GM12878 (cell line): Measurements from ENCODE around the gene SLC49A4. TPM values are rescaled to one million over a fixed set of nuclear protein-coding genes. Genes with fewer than 3 reads are reported as not detected.

ENCODE experiments used
- ATAC-seq: fragments of 200-7000 bp; cut with Tn5 transposase; 3 replicates; pipeline ENCODE4 v1.9.1; 2020; ENCODE audit warnings: mild to moderate bottlenecking, moderate library complexity
- BruUV-seq: library from RNA; stranded (reverse); fragments of 400-500 nt; replicated peaks from 2 replicates; lab custom pipeline; 2021; lab: Mats Ljungman, UMichigan
- CTCF ChIA-PET: fragments of 300-600 bp; sonication (Branson Sonifier 250); formaldehyde crosslinking; extraction: SDS; loops from one replicate; lab custom pipeline; 2021; ENCODE audit warnings: inconsistent platforms; lab: Yijun Ruan, JAX
- POLR2A ChIA-PET: fragments of 350-600 bp; formaldehyde crosslinking; extraction: SDS; loops from one replicate; lab custom pipeline; 2021; ENCODE audit warnings: inconsistent platforms; lab: Charles Lee
- RAD21 ChIA-PET: fragments of 300-600 bp; sonication (Branson Sonifier 250); formaldehyde crosslinking; loops from one replicate; lab custom pipeline; 2023; ENCODE audit warnings: antibody characterized with exemption; ENCODE audit not compliant: unreplicated experiment; lab: Charles Lee
- SMC1A ChIA-PET: fragments of 300-600 bp; sonication (Branson Sonifier 250); formaldehyde crosslinking; loops from one replicate; lab custom pipeline; 2023; ENCODE audit not compliant: unreplicated experiment, uncharacterized antibody; lab: Charles Lee
- DNase-seq: peaks from one replicate; pipeline ENCODE4 v3.0.0-alpha.2; 2011; ENCODE audit warnings: low read depth, low spot score
- FAIRE-seq: peaks from 3 replicates; lab custom pipeline; 2011; peaks lifted over from hg19 to GRCh38; lab: Jason Lieb, UNC
- H2AFZ ChIP-seq: 2 replicates; pipeline ENCODE4 v1.6.0; 2011; ENCODE audit warnings: low read depth, low read length, control low read depth; ENCODE audit not compliant: control insufficient read depth
- H3K27ac ChIP-seq: 2 replicates; pipeline ENCODE4 v1.5.1; 2011; ENCODE audit warnings: control low read depth; ENCODE audit not compliant: control insufficient read depth, insufficient read depth
- H3K27me3 ChIP-seq, 2 experiments: replicated peaks in 1 of 2; 2 replicates each; pipeline versions ENCODE4 v1.6.0 to v1.6.1; 2011; ENCODE audit warnings: low read length in 1 of 2; ENCODE audit not compliant: control insufficient read depth in 2 of 2, insufficient read depth in 2 of 2
- H3K36me3 ChIP-seq, 2 experiments: 2 replicates each; pipeline ENCODE4 v1.5.1; 2011; ENCODE audit warnings: low read length in 1 of 2; ENCODE audit not compliant: control insufficient read depth in 2 of 2, insufficient read depth in 2 of 2
- H3K4me1 ChIP-seq: 2 replicates; pipeline ENCODE4 v1.6.1; 2011; ENCODE audit warnings: mild to moderate bottlenecking, low read length, moderate library complexity, mixed read lengths; ENCODE audit not compliant: control insufficient read depth, insufficient read depth
- H3K4me2 ChIP-seq: 2 replicates; pipeline ENCODE4 v1.6.0; 2011; ENCODE audit warnings: control low read depth; ENCODE audit not compliant: control insufficient read depth, insufficient read depth
- H3K4me3 ChIP-seq: fragments of 200-600 bp; sonication (generic); 2 replicates; pipeline ENCODE4 v1.5.1; 2016
- H3K79me2 ChIP-seq: 2 replicates; pipeline ENCODE4 v1.6.0; 2011; ENCODE audit warnings: low read length; ENCODE audit not compliant: control insufficient read depth, insufficient read depth
- H3K9ac ChIP-seq: 2 replicates; pipeline ENCODE4 v1.8.0; 2011; ENCODE audit warnings: low read length, control low read depth, mixed read lengths; ENCODE audit not compliant: control insufficient read depth, insufficient read depth
- H3K9me3 ChIP-seq: replicated peaks from 3 replicates; pipeline ENCODE4 v1.5.1; 2011; ENCODE audit warnings: mild to moderate bottlenecking, low read length; ENCODE audit not compliant: control insufficient read depth, insufficient read depth
- H4K20me1 ChIP-seq: 2 replicates; pipeline ENCODE4 v1.6.0; 2011; ENCODE audit not compliant: control insufficient read depth, insufficient read depth
- CBFB ChIP-seq: IDR thresholded peaks from 2 replicates; pipeline ENCODE4 v1.6.1; 2016; ENCODE audit warnings: antibody characterized with exemption, low read depth
- CREM ChIP-seq: IDR thresholded peaks from 2 replicates; pipeline ENCODE4 v1.6.1; 2014; ENCODE audit warnings: antibody characterized with exemption, low read depth
- EED ChIP-seq: sonication (generic); IDR thresholded peaks from 2 replicates; pipeline ENCODE4 v1.6.1; 2016; ENCODE audit warnings: antibody characterized with exemption, low read depth
- ELK1 ChIP-seq: IDR thresholded peaks from 2 replicates; pipeline ENCODE4 v1.6.1; 2012; ENCODE audit warnings: low read depth, low read length, improper control_type of control experiment
- ESRRA ChIP-seq: IDR thresholded peaks from 2 replicates; pipeline ENCODE4 v1.6.1; 2012; ENCODE audit warnings: mild to moderate bottlenecking, low read length, improper control_type of control experiment
- GABPA ChIP-seq: IDR thresholded peaks from 2 replicates; pipeline ENCODE4 v1.6.1; 2014; ENCODE audit warnings: antibody characterized with exemption, low read depth, mild to moderate bottlenecking, inconsistent platforms
- KDM1A ChIP-seq: fragments of 200-600 bp; sonication (generic); IDR thresholded peaks from 2 replicates; pipeline ENCODE4 v1.6.1; 2016; ENCODE audit warnings: borderline replicate concordance
- NBN ChIP-seq: fragments of 450-650 bp; IDR thresholded peaks from 2 replicates; pipeline ENCODE4 v1.6.1; 2016
- NFYB ChIP-seq: IDR thresholded peaks from 2 replicates; pipeline ENCODE4 v1.6.1; 2011; ENCODE audit warnings: low read depth, mild to moderate bottlenecking, low read length, improper control_type of control experiment, moderate library complexity; ENCODE audit not compliant: insufficient read depth
- RBBP5 ChIP-seq: fragments of 200-600 bp; sonication (generic); conservative IDR thresholded peaks from 2 replicates; pipeline ENCODE4 v1.6.1; 2016
- TAF1 ChIP-seq: IDR thresholded peaks from 2 replicates; pipeline ENCODE4 v1.6.1; 2011; ENCODE audit warnings: mild to moderate bottlenecking, low read depth, low read length, borderline replicate concordance
- TCF3 ChIP-seq: IDR thresholded peaks from 2 replicates; pipeline ENCODE4 v1.6.1; 2012; ENCODE audit warnings: low read depth, mild to moderate bottlenecking, low read length, borderline replicate concordance; ENCODE audit not compliant: insufficient read depth
- ZSCAN29 ChIP-seq: fragments of 450-650 bp; IDR thresholded peaks from 2 replicates; pipeline ENCODE4 v1.6.1; 2017; ENCODE audit warnings: mild to moderate bottlenecking, moderate library complexity
- WGBS: methylation state at CpG from one replicate; pipeline ENCODE4 v1.1.6; 2016; ENCODE audit warnings: low lambda C conversion rate; ENCODE audit not compliant: insufficient replicate concordance, insufficient coverage; ENCODE audit errors: missing lambda C conversion rate; 5-methylcytosine and 5-hydroxymethylcytosine counted together
- in situ Hi-C: fragments of 300-500 bp; cut with MboI; formaldehyde crosslinking; loops from 9 replicates; pipeline ENCODE4 v1.14.3; 2018; ENCODE audit warnings: mixed read lengths
- intact Hi-C: fragments of 100-400 bp; cut with micrococcal nuclease; formaldehyde crosslinking; loops from one replicate; pipeline ENCODE4 v1.14.2; 2022; ENCODE audit not compliant: unreplicated experiment
- polyA plus RNA-seq, 11 experiments: library from polyadenylated mRNA; depleted of rRNA in 4 of 11; unstranded in 6 of 11; stranded (reverse) in 5 of 11; fragments of >200 nt; fragmentation: Nextera tagmentation in 4 of 11; fragmentation: Illumina TruSeq in 1 of 11; extraction: Ambion mirVana in 4 of 11; extraction: Trizol in 1 of 11; gene quantifications; 1 replicate in 1 of 11; 2 replicates in 10 of 11; pipeline versions ENCODE4 v1.2.1 to v1.2.3, GENCODE V29; 2011 to 2016; ENCODE audit warnings: inconsistent platforms in 2 of 11, missing spikeins in 2 of 11, low read depth in 1 of 11
- total RNA-seq, 4 experiments: library from RNA; depleted of rRNA in 3 of 4; stranded (reverse); fragments of >200 nt in 3 of 4; fragmentation: Illumina TruSeq in 1 of 4; extraction: Trizol in 1 of 4; gene quantifications; 2 replicates each; pipeline versions ENCODE4 v1.2.1 to v1.2.3, GENCODE V29; 2013 to 2021
- TF ChIP-seq, protein P1 (sequence below): IDR thresholded peaks from 2 replicates; pipeline ENCODE4 v1.6.1; 2011; ENCODE audit warnings: low read depth, mild to moderate bottlenecking, low read length, moderate library complexity, borderline replicate concordance; ENCODE audit errors: extremely low read depth
- TF ChIP-seq, protein P2 (sequence below): fragments of 450-650 bp; formaldehyde crosslinking; IDR thresholded peaks from 2 replicates; pipeline ENCODE4 v1.5.0; 2022; ENCODE audit warnings: mild to moderate bottlenecking, missing genetic modification characterization
- TF ChIP-seq, protein P3 (sequence below): fragments of 450-650 bp; IDR thresholded peaks from 2 replicates; pipeline ENCODE4 v1.6.1; 2016; ENCODE audit warnings: mild to moderate bottlenecking

Gene SLC49A4
- total and polyA plus RNA-seq, 10 of the 15 experiments (the other 5 are each of a cell fraction or from before 2014, with no cell fraction given) = 0.48 to 2.2 (median 1.4) TPM

DNA sequence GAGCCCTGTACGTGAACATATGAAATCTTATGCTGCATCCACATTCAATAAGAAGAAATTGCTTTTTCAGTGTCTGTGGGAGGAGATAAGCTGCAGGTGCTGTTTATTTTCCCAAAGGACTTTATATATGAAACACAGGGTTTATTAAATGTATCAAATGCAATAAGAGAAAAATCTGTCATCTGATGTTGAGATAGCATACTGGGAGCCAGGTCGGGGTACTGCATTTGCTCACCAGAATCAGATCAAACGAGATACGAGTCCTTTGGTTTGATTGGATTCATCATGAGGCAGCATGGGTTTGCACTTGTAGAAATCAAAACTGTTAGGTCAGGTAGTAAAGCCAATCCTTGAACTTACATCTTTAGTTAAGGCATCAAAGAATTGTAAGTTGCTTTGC lies 91.4 kb downstream of the SLC49A4 start (continued):
- TF ChIP-seq TCF3 = no peak
- no peak for TF ChIP-seq ZSCAN29
- no peak for TF ChIP-seq NBN

DNA sequence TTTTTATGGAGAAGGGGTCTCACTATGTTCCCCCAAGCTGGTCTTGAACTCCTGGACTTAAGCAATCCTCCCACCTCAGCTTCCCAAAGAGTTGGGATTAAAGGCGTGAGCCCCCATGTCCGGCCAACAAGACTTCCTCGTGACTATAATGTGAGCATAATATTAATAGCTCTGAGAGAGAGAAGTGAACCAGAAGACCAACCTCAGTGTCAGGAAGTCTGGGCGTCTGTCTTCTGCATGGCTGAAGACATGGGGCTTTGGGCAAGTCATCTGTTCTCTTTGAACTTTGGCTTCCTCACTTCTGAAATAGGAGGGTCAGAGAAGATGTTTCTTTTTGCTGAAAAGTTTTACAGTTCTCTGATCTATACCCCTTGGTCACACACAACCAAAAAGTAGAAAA lies 92.1 kb downstream of the SLC49A4 start:
- ChIA-PET CTCF (no interaction called here), RAD21 (no interaction called here), POLR2A (no interaction called here), SMC1A (interaction anchor here (0.9 kb wide), 1 partner anchor 14 kb away, joined by 4 read pairs; no protein-coding TSS in a partner anchor)
- Histone ChIP-seq H4K20me1 (no peaks in the 10 kb centered on the region), H3K4me2 (no peak overlapping the region), H3K79me2 (no peaks in the 10 kb centered on the region), H3K9ac (no peak overlapping the region), H3K27me3 (no peaks in the 10 kb centered on the region), H3K4me3 (no peak overlapping the region), H3K4me1 (peaks cover 3% of the 10 kb centered on the region), H3K9me3 (no peaks in the 10 kb centered on the region), H2AFZ (no peak overlapping the region), H3K27ac (no peak overlapping the region), H3K36me3 (no peaks in the 10 kb centered on the region)
- intact Hi-C loops = no loop called here
- in situ Hi-C loops = no loop called here
- no peak for ATAC-seq
- no peak for DNase-seq
- no TSS peak for BruUV-seq
- FAIRE-seq = no peak
- WGBS = 3% methylated on average over 4 of the region's 4 CpGs
- TF ChIP-seq, protein P1, sequence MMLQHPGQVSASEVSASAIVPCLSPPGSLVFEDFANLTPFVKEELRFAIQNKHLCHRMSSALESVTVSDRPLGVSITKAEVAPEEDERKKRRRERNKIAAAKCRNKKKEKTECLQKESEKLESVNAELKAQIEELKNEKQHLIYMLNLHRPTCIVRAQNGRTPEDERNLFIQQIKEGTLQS = no peak
- no peak for TF ChIP-seq EED
- TF ChIP-seq CREM = no peak
- no peak for TF ChIP-seq RBBP5
- TF ChIP-seq NFYB = no peak
- no peak for TF ChIP-seq KDM1A
- TF ChIP-seq ZSCAN29 = no peak
- TF ChIP-seq GABPA = no peak
- TF ChIP-seq ELK1 = no peak
- TF ChIP-seq TAF1 = no peak
- TF ChIP-seq, protein P2, sequence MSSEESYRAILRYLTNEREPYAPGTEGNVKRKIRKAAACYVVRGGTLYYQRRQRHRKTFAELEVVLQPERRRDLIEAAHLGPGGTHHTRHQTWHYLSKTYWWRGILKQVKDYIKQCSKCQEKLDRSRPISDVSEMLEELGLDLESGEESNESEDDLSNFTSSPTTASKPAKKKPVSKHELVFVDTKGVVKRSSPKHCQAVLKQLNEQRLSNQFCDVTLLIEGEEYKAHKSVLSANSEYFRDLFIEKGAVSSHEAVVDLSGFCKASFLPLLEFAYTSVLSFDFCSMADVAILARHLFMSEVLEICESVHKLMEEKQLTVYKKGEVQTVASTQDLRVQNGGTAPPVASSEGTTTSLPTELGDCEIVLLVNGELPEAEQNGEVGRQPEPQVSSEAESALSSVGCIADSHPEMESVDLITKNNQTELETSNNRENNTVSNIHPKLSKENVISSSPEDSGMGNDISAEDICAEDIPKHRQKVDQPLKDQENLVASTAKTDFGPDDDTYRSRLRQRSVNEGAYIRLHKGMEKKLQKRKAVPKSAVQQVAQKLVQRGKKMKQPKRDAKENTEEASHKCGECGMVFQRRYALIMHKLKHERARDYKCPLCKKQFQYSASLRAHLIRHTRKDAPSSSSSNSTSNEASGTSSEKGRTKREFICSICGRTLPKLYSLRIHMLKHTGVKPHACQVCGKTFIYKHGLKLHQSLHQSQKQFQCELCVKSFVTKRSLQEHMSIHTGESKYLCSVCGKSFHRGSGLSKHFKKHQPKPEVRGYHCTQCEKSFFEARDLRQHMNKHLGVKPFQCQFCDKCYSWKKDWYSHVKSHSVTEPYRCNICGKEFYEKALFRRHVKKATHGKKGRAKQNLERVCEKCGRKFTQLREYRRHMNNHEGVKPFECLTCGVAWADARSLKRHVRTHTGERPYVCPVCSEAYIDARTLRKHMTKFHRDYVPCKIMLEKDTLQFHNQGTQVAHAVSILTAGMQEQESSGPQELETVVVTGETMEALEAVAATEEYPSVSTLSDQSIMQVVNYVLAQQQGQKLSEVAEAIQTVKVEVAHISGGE (CRISPR knock-in tag) = no peak
- TF ChIP-seq, protein P3, sequence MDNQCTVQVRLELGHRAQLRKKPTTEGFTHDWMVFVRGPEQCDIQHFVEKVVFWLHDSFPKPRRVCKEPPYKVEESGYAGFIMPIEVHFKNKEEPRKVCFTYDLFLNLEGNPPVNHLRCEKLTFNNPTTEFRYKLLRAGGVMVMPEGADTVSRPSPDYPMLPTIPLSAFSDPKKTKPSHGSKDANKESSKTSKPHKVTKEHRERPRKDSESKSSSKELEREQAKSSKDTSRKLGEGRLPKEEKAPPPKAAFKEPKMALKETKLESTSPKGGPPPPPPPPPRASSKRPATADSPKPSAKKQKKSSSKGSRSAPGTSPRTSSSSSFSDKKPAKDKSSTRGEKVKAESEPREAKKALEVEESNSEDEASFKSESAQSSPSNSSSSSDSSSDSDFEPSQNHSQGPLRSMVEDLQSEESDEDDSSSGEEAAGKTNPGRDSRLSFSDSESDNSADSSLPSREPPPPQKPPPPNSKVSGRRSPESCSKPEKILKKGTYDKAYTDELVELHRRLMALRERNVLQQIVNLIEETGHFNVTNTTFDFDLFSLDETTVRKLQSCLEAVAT = no peak
- no peak for TF ChIP-seq NBN
- TF ChIP-seq ESRRA = no peak
- no peak for TF ChIP-seq CBFB
